ENCODE data around the gene RASA3. TPM values are rescaled to one million over a fixed set of nuclear protein-coding genes. Genes with fewer than 3 reads are reported as not detected.

Gene RASA3
- total RNA-seq, 1 donor from 2014 or later = 29.9 TPM

GRCh38 chr13:114000151-114001040, 132.0 kb downstream of the RASA3 start:
- Mint-ChIP-seq H3K27ac (ENCODE audit: unreplicated experiment) (peak overlapping the region; percentile 63), H3K27me3 (ENCODE audit: low read depth) (no peaks in the 10 kb centered on the region), H3K4me1 (ENCODE audit: low read depth) (peaks cover 10% of the 10 kb centered on the region), H3K9me3 (ENCODE audit: low read depth) (no peaks in the 10 kb centered on the region), H3K4me3 (ENCODE audit: unreplicated experiment) (no peak overlapping the region), H3K36me3 (ENCODE audit: low read depth) (peaks cover 20% of the 10 kb centered on the region)
- TF ChIP-seq, protein P1, sequence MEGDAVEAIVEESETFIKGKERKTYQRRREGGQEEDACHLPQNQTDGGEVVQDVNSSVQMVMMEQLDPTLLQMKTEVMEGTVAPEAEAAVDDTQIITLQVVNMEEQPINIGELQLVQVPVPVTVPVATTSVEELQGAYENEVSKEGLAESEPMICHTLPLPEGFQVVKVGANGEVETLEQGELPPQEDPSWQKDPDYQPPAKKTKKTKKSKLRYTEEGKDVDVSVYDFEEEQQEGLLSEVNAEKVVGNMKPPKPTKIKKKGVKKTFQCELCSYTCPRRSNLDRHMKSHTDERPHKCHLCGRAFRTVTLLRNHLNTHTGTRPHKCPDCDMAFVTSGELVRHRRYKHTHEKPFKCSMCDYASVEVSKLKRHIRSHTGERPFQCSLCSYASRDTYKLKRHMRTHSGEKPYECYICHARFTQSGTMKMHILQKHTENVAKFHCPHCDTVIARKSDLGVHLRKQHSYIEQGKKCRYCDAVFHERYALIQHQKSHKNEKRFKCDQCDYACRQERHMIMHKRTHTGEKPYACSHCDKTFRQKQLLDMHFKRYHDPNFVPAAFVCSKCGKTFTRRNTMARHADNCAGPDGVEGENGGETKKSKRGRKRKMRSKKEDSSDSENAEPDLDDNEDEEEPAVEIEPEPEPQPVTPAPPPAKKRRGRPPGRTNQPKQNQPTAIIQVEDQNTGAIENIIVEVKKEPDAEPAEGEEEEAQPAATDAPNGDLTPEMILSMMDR (IDR thresholded peaks at IDR 0.05) = no peak
- peak; percentile 58 for DNase-seq (ENCODE audit: low spot score)

DNA sequence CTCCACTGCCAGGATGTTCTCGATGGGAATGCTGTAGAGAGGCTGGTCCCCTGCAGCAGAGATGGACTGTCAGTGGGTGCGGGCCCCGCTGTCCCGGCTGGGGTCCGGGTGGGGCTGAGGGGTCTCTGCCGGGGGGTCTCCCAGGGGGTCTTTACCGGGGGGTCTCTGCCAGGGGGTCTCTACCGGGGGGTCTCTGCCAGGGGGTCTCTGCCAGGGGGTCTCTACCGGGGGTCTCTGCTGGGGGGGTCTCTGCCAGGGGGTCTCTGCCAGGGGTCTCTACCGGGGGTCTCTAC, 132.9 kb downstream of the RASA3 start:
- H3K36me3 Mint-ChIP-seq (ENCODE audit: low read depth) = peaks cover 19% of the 10 kb centered on the region
- H3K4me1 Mint-ChIP-seq (ENCODE audit: low read depth) = peaks cover 4% of the 10 kb centered on the region
- H3K9me3 Mint-ChIP-seq (ENCODE audit: low read depth) = no peaks in the 10 kb centered on the region
- no peaks in the 10 kb centered on the region for H3K27me3 Mint-ChIP-seq (ENCODE audit: low read depth)
- no peak overlapping the region for H3K4me3 Mint-ChIP-seq (ENCODE audit: unreplicated experiment)
- TF ChIP-seq, protein P1 (IDR thresholded peaks at IDR 0.05) = no peak
- peak; percentile 65 for DNase-seq (ENCODE audit: low spot score)
- no peak overlapping the region for H3K27ac Mint-ChIP-seq (ENCODE audit: unreplicated experiment)

DNA sequence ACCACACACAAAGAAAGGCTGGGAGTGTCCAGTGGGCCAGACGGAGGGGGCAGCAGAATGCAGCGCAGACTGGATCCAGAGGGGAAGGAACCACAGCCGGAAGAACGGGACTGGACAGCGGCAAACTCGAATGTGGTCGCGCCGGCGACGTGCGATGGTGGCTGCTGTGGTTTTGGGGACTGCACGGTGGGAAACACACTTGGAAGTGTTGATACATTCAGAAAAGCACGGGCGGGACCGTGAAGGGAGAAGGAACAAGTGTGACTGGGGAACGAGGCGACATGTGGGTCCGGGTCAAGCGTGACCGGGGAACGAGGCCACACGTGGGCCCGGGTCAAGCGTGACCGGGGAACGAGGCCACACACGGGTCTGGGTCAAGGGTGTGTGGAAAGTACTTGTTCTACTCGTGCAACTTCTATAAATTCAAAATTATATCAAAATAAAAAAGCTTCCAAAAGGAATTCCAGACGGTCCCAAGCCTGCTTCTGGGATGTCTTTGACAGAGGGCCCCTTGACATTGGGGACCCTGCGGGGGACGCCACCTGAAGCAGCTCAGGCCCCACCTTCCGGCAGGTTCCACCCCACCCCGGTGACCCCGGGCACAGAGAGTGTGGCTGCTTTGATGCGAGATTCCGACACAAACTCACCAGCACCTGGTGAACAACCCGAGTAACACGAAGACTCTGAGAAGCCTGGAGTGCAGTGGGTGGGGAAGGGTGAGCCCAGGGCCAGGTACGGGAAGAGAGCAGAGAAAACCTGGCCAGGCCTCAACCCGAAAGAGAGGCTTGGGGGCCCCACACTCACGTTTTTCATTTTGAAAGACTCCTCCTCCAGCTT, 133.4 kb downstream of the RASA3 start:
- Mint-ChIP-seq H3K27ac (ENCODE audit: unreplicated experiment) (peak overlapping the region; percentile 24), H3K9me3 (ENCODE audit: low read depth) (no peaks in the 10 kb centered on the region), H3K36me3 (ENCODE audit: low read depth) (peaks cover 21% of the 10 kb centered on the region), H3K4me3 (ENCODE audit: unreplicated experiment) (no peak overlapping the region), H3K27me3 (ENCODE audit: low read depth) (no peaks in the 10 kb centered on the region), H3K4me1 (ENCODE audit: low read depth) (peaks cover 4% of the 10 kb centered on the region)
- peak; percentile 73 for DNase-seq (ENCODE audit: low spot score)
- TF ChIP-seq, protein P1 (IDR thresholded peaks at IDR 0.05) = no peak

DNA sequence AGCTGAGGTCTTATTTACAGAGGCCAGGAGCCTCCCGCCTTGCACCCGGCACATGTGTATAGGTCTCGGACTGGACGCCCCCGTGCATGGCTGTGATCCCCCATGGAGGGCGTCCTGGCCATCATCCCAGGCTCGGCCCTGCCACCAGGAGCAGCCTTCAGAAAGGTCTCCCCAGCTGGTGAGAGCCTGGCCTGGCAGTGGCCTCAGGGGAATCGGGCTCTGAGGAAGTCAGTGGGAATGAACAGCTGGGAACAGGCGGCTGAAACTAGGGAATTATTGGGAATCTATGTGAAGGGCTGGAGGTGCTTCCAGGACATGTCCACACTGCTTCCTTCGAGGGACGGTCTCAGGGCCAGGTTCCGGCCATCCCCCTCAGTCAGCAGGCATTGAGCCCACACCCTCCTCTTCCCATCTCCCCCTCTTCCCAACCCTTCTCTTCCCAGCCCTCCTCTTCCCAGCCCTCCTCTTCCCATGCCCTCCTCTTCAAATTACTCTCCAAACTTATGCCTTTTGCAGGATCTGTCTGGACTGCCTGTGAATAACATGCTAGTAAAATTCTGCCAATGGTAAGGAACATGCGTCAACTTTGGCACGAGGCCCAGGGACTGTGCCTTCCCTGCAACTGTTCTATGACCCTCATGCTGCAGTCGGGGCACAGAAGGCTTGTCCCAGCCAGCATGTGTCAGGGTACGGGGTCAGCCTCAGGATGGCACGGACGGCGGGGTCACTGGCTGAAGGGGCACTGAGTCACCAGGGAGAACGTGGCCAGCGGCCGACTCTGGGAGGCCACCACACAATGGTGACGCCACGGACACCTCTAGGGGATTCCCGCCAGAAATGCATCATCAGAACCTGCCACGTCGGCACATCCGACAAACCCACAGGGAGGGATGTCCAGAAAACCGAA, 134.3 kb downstream of the RASA3 start:
- Mint-ChIP-seq H3K27ac (ENCODE audit: unreplicated experiment) (peak overlapping the region; percentile 64), H3K27me3 (ENCODE audit: low read depth) (no peaks in the 10 kb centered on the region), H3K4me1 (ENCODE audit: low read depth) (peaks cover 4% of the 10 kb centered on the region), H3K4me3 (ENCODE audit: unreplicated experiment) (no peak overlapping the region), H3K36me3 (ENCODE audit: low read depth) (peaks cover 21% of the 10 kb centered on the region), H3K9me3 (ENCODE audit: low read depth) (no peaks in the 10 kb centered on the region)
- TF ChIP-seq, protein P1 (IDR thresholded peaks at IDR 0.05) = no peak
- peak; percentile 83 for DNase-seq (ENCODE audit: low spot score)

All from chondrocyte (in vitro differentiated cells).